HepG2 (cell line): ENCODE data around the gene RGS19. TPM values are rescaled to one million over a fixed set of nuclear protein-coding genes. Genes with fewer than 3 reads are reported as not detected.

Experiments
- ATAC-seq: fragments of 200-7000 bp; cut with Tn5 transposase; 3 replicates; pipeline ENCODE4 v1.9.1; 2020; ENCODE audit warnings: mild to moderate bottlenecking, moderate library complexity
- BruUV-seq: library from RNA; stranded (reverse); fragments of 400-500 nt; replicated peaks from 2 replicates; lab custom pipeline; 2021; lab: Mats Ljungman, UMichigan
- CTCF ChIA-PET: fragments of 300-600 bp; formaldehyde crosslinking; extraction: SDS; loops from one replicate; lab custom pipeline; 2021; ENCODE audit warnings: low total read pairs, inconsistent platforms, low intra/inter-chr PET ratio; lab: Yijun Ruan, JAX
- POLR2A ChIA-PET: fragments of 350-600 bp; sonication (Branson Sonifier 250); formaldehyde crosslinking; loops from one replicate; lab custom pipeline; 2020; ENCODE audit warnings: antibody characterized with exemption, inconsistent platforms; lab: Yijun Ruan, JAX
- DNase-seq: peaks from one replicate; pipeline ENCODE4 v3.0.0-alpha.2; 2015; ENCODE audit warnings: low spot score
- FAIRE-seq: peaks from 3 replicates; lab custom pipeline; 2011; peaks lifted over from hg19 to GRCh38; lab: Jason Lieb, UNC
- H2AFZ ChIP-seq: one replicate; pipeline ENCODE4 v1.6.1; 2011; ENCODE audit warnings: low read length, inconsistent platforms
- H3K27ac ChIP-seq: fragments of 300-600 bp; 3 replicates; pipeline ENCODE4 v1.8.0; 2011; ENCODE audit warnings: mixed run types, mild to moderate bottlenecking, mixed read lengths, low read length, inconsistent platforms; ENCODE audit not compliant: insufficient read depth; ENCODE audit errors: extremely low read length
- H3K27me3 ChIP-seq, 2 experiments: fragments of 200-600 bp in 1 of 2; 2 replicates in 1 of 2; 3 replicates in 1 of 2; pipeline versions ENCODE4 v1.6.0 to v1.8.0; 2011; ENCODE audit warnings: low read length in 2 of 2, mild to moderate bottlenecking in 2 of 2, moderate library complexity in 2 of 2, inconsistent platforms in 1 of 2; ENCODE audit not compliant: insufficient read depth in 2 of 2, control insufficient read depth in 1 of 2
- H3K36me3 ChIP-seq, 2 experiments: fragments of 200-600 bp in 1 of 2; replicated peaks in 1 of 2; 2 replicates in 1 of 2; 3 replicates in 1 of 2; pipeline versions ENCODE4 v1.5.1 to v1.8.0; 2011; ENCODE audit warnings: low read length in 2 of 2, inconsistent platforms in 1 of 2; ENCODE audit not compliant: insufficient read depth in 2 of 2, control insufficient read depth in 1 of 2
- H3K4me1 ChIP-seq: 2 replicates; pipeline ENCODE4 v1.5.1; 2012; ENCODE audit warnings: low read length, inconsistent platforms; ENCODE audit not compliant: insufficient read depth
- H3K4me2 ChIP-seq: 2 replicates; pipeline ENCODE4 v1.6.0; 2011; ENCODE audit warnings: low read depth, low read length, inconsistent platforms
- H3K4me3 ChIP-seq, 3 experiments: fragments of 200-600 bp in 1 of 3; sonication (generic), shearing (Covaris generic) in 1 of 3; replicated peaks in 1 of 3; 2 replicates each; pipeline ENCODE4 v1.5.1; 2011 to 2016; ENCODE audit warnings: low read length in 3 of 3, inconsistent platforms in 2 of 3, low read depth in 2 of 3, mild to moderate bottlenecking in 2 of 3, control low read depth in 1 of 3, mixed read lengths in 1 of 3; ENCODE audit not compliant: insufficient read depth in 1 of 3
- H3K79me2 ChIP-seq: one replicate; pipeline ENCODE4 v1.6.1; 2011; ENCODE audit warnings: low read length, inconsistent platforms; ENCODE audit not compliant: insufficient read depth
- H3K9ac ChIP-seq: 2 replicates; pipeline ENCODE4 v1.6.0; 2011; ENCODE audit warnings: mild to moderate bottlenecking, low read depth, low read length, inconsistent platforms; ENCODE audit not compliant: insufficient read depth
- H3K9me3 ChIP-seq: 2 replicates; pipeline ENCODE4 v1.5.1; 2012; ENCODE audit warnings: mild to moderate bottlenecking, low read length
- H4K20me1 ChIP-seq: 2 replicates; pipeline ENCODE4 v1.6.0; 2011; ENCODE audit warnings: inconsistent platforms, mild to moderate bottlenecking, low read length, moderate library complexity; ENCODE audit not compliant: insufficient read depth
- HNRNPLL ChIP-seq: fragments of 200-400 bp; formaldehyde crosslinking; IDR thresholded peaks from 2 replicates; pipeline ENCODE4 v1.6.1; 2017; ENCODE audit warnings: mild to moderate bottlenecking, low read depth, low read length; ENCODE audit not compliant: poor library complexity, severe bottlenecking
- MTF2 ChIP-seq: sonication (generic); formaldehyde crosslinking; IDR thresholded peaks from 2 replicates; pipeline ENCODE4 v1.5.0; 2020; ENCODE audit warnings: missing genetic modification reagents, borderline replicate concordance
- SP2 ChIP-seq: sonication (generic); formaldehyde crosslinking; IDR thresholded peaks from 2 replicates; pipeline ENCODE4 v1.5.1; 2020; ENCODE audit warnings: mild to moderate bottlenecking, missing genetic modification reagents
- ZFYVE20 ChIP-seq: sonication (generic); formaldehyde crosslinking; IDR thresholded peaks from 2 replicates; pipeline ENCODE4 v1.8.0; 2023; ENCODE audit warnings: low read depth, mild to moderate bottlenecking, moderate library complexity, missing genetic modification reagents, borderline replicate concordance
- ZNF121 ChIP-seq: sonication (generic); formaldehyde crosslinking; IDR thresholded peaks from 2 replicates; pipeline ENCODE4 v1.5.0; 2020; ENCODE audit warnings: mild to moderate bottlenecking, missing genetic modification reagents
- WGBS: methylation state at CpG from one replicate; pipeline ENCODE4 v1.1.6; 2017; ENCODE audit warnings: low lambda C conversion rate; 5-methylcytosine and 5-hydroxymethylcytosine counted together
- in situ Hi-C: cut with HindIII; loops from 2 replicates; pipeline ENCODE4 v1.10.0; 2017; ENCODE audit warnings: low pct_unique_long_range_greater_than_20kb; ENCODE audit not compliant: extremely low pct_ligation_motif_present
- intact Hi-C: fragments of 100-400 bp; cut with micrococcal nuclease; formaldehyde crosslinking; loops from one replicate; pipeline ENCODE4 v1.10.0; 2022; ENCODE audit not compliant: unreplicated experiment
- polyA plus RNA-seq, 8 experiments: library from polyadenylated mRNA; depleted of rRNA in 3 of 8; stranded (reverse) in 7 of 8; unstranded in 1 of 8; fragments of >200 nt; fragmentation: Illumina TruSeq in 4 of 8; extraction: Trizol in 4 of 8; gene quantifications; 2 replicates each; pipeline versions ENCODE4 v1.2.1 to v1.2.3, GENCODE V29; 2011 to 2016; ENCODE audit warnings: low read depth in 4 of 8, missing spikeins in 1 of 8, mixed read lengths in 1 of 8; ENCODE audit not compliant: insufficient read depth in 1 of 8
- total RNA-seq, 5 experiments: library from RNA; depleted of rRNA; stranded (reverse); fragments of >200 nt; fragmentation: Illumina TruSeq; extraction: Trizol; gene quantifications; 2 replicates each; pipeline ENCODE4 v1.2.3, GENCODE V29; 2016; ENCODE audit warnings: low read depth in 1 of 5
- TF ChIP-seq, protein P1 (sequence below): sonication (generic); formaldehyde crosslinking; IDR thresholded peaks from 2 replicates; pipeline ENCODE4 v1.4.0; 2020; ENCODE audit warnings: missing genetic modification reagents
- TF ChIP-seq, protein P2 (sequence below): sonication (generic); formaldehyde crosslinking; IDR thresholded peaks from 2 replicates; pipeline ENCODE4 v1.4.0; 2020; ENCODE audit warnings: missing genetic modification reagents, mild to moderate bottlenecking, borderline replicate concordance

The RGS19 gene
- total and polyA plus RNA-seq, 2 of the 13 experiments (the other 11 are each of a cell fraction or from before 2014, with no cell fraction given) = 10.7 to 11.9 TPM

DNA sequence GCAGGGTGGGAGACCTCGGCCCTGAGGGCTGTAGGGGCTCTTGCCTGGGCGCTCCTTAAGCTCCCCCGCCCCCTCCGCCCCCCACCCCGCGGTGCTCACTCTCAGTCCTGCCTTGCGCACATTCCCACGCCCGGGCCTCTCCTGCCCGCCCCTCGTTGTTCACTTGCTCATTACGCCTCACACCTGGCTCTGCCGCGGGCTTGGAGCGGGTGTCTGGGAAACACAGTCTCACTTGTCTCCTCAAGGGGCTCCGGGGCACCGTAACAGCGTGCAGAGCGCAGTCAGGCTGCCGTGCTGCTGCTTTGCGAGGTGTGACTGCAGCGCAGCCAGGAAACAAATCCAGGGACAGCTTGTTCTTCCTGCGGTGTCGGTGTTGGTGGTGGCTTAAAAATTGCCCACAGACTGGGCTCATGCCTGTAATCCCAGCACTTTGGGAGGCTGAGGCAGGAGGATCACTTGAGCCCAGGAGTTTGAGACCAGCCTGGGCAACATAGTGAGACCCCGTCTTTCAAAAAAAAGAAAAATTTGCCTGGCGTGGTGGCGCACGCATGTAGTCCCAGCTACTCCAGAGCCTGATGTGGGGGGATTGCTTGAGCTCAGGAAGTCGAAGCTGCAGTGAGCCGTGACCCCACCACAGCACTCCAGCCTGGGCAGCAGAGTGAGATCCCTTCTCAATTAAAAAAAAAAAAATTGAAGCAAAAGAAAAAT is 23.5 kb upstream of the RGS19 start:
- Histone ChIP-seq H3K9me3 (no peaks in the 10 kb centered on the region), H3K4me1 (no peaks in the 10 kb centered on the region), H3K79me2 (no peaks in the 10 kb centered on the region), H3K9ac (no peak overlapping the region; the same call in 1 of the 2 replicates), H4K20me1 (peaks cover 3% of the 10 kb centered on the region; the same call in 1 of the 2 replicates), H3K27ac (no peak overlapping the region), H3K4me2 (peak overlapping the region; percentile 76), H2AFZ (no peak overlapping the region), H3K4me3 (peak overlapping the region in 2 of 3 experiments; percentile 48 to 69; a peak in 3 of 6 replicates), H3K27me3 (peaks cover 51 to 90% of the 10 kb centered on the region in 2 experiments), H3K36me3 (no peaks in the 10 kb centered on the region)
- ATAC-seq (peak; percentile 6), DNase-seq (no peak), FAIRE-seq (no peak)
- 30% methylated on average over 27 of the region's 30 CpGs for WGBS
- TF ChIP-seq HNRNPLL = peak; percentile 13
- TF ChIP-seq, protein P1, sequence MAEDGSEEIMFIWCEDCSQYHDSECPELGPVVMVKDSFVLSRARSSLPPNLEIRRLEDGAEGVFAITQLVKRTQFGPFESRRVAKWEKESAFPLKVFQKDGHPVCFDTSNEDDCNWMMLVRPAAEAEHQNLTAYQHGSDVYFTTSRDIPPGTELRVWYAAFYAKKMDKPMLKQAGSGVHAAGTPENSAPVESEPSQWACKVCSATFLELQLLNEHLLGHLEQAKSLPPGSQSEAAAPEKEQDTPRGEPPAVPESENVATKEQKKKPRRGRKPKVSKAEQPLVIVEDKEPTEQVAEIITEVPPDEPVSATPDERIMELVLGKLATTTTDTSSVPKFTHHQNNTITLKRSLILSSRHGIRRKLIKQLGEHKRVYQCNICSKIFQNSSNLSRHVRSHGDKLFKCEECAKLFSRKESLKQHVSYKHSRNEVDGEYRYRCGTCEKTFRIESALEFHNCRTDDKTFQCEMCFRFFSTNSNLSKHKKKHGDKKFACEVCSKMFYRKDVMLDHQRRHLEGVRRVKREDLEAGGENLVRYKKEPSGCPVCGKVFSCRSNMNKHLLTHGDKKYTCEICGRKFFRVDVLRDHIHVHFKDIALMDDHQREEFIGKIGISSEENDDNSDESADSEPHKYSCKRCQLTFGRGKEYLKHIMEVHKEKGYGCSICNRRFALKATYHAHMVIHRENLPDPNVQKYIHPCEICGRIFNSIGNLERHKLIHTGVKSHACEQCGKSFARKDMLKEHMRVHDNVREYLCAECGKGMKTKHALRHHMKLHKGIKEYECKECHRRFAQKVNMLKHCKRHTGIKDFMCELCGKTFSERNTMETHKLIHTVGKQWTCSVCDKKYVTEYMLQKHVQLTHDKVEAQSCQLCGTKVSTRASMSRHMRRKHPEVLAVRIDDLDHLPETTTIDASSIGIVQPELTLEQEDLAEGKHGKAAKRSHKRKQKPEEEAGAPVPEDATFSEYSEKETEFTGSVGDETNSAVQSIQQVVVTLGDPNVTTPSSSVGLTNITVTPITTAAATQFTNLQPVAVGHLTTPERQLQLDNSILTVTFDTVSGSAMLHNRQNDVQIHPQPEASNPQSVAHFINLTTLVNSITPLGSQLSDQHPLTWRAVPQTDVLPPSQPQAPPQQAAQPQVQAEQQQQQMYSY = no peak
- 0 out of 2 replicates have a peak, but pooled peaks have one; percentile 13 for TF ChIP-seq MTF2 (CRISPR knock-in tag)
- TF ChIP-seq ZNF121 = peak; percentile 79
- TF ChIP-seq, protein P2, sequence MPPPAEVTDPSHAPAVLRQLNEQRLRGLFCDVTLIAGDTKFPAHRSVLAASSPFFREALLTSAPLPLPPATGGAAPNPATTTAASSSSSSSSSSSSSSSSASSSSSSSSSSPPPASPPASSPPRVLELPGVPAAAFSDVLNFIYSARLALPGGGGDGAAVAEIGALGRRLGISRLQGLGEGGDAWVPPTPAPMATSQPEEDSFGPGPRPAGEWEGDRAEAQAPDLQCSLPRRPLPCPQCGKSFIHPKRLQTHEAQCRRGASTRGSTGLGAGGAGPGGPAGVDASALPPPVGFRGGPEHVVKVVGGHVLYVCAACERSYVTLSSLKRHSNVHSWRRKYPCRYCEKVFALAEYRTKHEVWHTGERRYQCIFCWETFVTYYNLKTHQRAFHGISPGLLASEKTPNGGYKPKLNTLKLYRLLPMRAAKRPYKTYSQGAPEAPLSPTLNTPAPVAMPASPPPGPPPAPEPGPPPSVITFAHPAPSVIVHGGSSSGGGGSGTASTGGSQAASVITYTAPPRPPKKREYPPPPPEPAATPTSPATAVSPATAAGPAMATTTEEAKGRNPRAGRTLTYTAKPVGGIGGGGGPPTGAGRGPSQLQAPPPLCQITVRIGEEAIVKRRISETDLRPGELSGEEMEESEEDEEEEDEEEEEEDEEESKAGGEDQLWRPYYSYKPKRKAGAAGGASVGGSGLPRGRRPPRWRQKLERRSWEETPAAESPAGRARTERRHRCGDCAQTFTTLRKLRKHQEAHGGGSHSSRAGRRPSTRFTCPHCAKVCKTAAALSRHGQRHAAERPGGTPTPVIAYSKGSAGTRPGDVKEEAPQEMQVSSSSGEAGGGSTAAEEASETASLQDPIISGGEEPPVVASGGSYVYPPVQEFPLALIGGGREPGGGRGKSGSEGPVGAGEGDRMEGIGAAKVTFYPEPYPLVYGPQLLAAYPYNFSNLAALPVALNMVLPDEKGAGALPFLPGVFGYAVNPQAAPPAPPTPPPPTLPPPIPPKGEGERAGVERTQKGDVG (CRISPR knock-in tag) = no peak
- TF ChIP-seq ZFYVE20 (CRISPR knock-in tag) = no peak
- no peak for TF ChIP-seq SP2
- ChIA-PET CTCF (interaction anchor here (1.1 to 2.9 kb wide), 2 partner anchors 18 to 184 kb away, joined by 3 to 21 read pairs; no protein-coding TSS in a partner anchor), POLR2A (interaction anchor here (1.1 to 1.7 kb wide), 2 partner anchors 19 to 153 kb away, joined by 3 to 4 read pairs; partner anchors contain the start of genes LKAAEAR1 and PCMTD2)
- BruUV-seq = no TSS peak
- intact Hi-C loops = loop anchor here (2.0 kb wide), 1 partner anchor 18 kb away; no protein-coding TSS in a partner anchor
- in situ Hi-C loops = no loop called here
